ENCODE measurements around the gene AARS2. TPM values are rescaled to one million over a fixed set of nuclear protein-coding genes. Genes with fewer than 3 reads are reported as not detected.
"Not testable (repeated sequence)": the region's sequence is repeated elsewhere in the genome, so short reads cannot be mapped to it uniquely, and the experiment has no call there.

The AARS2 gene
- total and polyA plus RNA-seq, 11 donors = 4.1 to 9.8 (median 7.6) TPM

DNA sequence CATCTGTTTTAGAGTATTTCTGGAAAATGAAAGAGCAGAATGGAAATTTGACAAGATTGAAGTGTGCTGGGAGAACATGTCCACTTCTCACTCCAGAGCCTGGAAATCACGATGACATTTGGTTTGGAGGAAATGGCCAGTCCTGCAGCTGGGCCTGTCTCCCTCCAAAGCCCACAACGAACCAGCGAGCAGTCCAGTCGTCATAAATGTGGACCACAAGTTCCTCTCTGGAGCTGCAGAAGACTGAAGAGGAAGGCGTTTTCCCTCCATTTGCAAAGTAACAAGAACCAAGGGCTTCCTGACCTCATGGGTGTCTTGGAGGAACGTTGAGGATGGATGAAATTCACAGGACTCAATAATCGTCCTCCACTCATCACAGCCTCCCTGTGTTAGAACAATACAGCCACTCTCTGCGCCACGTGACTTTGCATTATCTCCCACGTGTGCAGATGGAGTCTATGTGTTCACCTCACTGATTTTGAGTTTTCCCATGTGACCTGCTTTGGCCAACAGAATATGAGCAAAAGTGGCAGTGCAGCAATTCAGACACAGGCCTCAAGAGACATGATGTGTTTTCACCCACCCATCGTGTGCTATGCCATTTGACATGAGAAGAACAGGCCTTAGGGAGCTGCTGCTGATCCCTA lies 20.2 kb upstream of the AARS2 start:
- intact Hi-C loops (cut with DNase I) = loop anchor here in 5 of 10 donors (10.0 kb wide), 4 partner anchors 159 to 229 kb away; partner anchors contain the start of gene CAPN11 (in 1 of the 5)
- H3K27ac ChIP-seq = no peak overlapping the region
- no peaks in the 10 kb centered on the region for H3K9me3 ChIP-seq
- DNase-seq (no peak), ATAC-seq (peak in 2 of 4 donors; percentile 15 to 59)
- H3K36me3 ChIP-seq = no peaks in the 10 kb centered on the region
- H3K27me3 ChIP-seq = peaks cover 0 to 36% (median 10%) of the 10 kb centered on the region in 9 donors
- 73 to 79% (median 77%) methylated on average over 11 of the region's 11 CpGs for WGBS, 4 donors
- no peak overlapping the region for H3K4me3 ChIP-seq
- TF ChIP-seq POLR2A (IDR thresholded peaks at IDR 0.05) = no peak
- TF ChIP-seq, protein P1, sequence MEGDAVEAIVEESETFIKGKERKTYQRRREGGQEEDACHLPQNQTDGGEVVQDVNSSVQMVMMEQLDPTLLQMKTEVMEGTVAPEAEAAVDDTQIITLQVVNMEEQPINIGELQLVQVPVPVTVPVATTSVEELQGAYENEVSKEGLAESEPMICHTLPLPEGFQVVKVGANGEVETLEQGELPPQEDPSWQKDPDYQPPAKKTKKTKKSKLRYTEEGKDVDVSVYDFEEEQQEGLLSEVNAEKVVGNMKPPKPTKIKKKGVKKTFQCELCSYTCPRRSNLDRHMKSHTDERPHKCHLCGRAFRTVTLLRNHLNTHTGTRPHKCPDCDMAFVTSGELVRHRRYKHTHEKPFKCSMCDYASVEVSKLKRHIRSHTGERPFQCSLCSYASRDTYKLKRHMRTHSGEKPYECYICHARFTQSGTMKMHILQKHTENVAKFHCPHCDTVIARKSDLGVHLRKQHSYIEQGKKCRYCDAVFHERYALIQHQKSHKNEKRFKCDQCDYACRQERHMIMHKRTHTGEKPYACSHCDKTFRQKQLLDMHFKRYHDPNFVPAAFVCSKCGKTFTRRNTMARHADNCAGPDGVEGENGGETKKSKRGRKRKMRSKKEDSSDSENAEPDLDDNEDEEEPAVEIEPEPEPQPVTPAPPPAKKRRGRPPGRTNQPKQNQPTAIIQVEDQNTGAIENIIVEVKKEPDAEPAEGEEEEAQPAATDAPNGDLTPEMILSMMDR (IDR thresholded peaks at IDR 0.05) = no peak
- H3K4me1 ChIP-seq = no peaks in the 10 kb centered on the region

DNA sequence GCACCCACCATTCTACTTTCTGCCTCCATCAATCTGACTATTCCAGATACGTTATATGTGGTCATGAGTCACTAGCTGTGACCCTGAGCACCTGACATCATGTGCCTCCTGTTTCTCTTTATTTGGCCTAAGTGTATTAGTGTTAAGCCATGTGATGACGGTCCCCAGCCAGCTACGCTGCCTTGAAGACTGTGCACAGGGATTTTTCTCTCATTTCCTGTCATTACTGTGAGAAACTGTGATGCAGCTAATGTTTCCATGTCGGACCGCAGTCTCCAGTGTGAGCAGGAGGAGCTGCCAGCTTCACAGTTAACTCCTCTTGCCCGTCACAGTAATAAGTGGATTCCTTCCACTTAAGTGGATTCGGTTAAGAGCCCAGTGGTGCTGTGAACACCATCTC lies 19.4 kb upstream of the AARS2 start:
- no peaks in the 10 kb centered on the region for H3K9me3 ChIP-seq
- intact Hi-C loops (cut with DNase I) = loop anchor here in 5 of 10 donors (10.0 kb wide), 4 partner anchors 158 to 228 kb away; partner anchors contain the start of gene CAPN11 (in 1 of the 5)

DNA sequence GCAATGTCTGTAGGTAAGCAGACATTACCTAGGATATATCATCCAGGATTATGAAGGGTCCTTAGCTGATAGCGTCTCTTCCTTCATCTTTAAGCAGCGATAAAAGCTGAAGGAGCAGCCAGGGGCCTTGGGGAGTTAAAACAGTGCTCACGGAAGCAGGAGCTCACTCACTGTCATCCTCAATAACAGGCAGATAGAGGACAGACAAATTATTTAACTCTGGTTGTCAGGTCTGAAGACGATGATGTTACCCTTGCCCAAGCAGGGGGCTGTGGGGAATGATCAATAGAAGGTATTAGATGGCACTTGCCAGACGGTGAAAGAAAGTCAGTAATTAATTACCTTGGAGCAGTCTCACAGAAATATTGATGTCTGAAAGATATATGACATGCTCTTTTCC lies 16.7 kb upstream of the AARS2 start:
- ATAC-seq (no peak), DNase-seq (no peak)
- TF ChIP-seq, protein P1 (IDR thresholded peaks at IDR 0.05) = no peak
- TF ChIP-seq POLR2A (IDR thresholded peaks at IDR 0.05) = no peak
- H3K4me1 ChIP-seq = no peaks in the 10 kb centered on the region
- H3K27me3 ChIP-seq = peaks cover 0 to 47% (median 10%) of the 10 kb centered on the region in 9 donors
- 67 to 71% (median 69%) methylated on average over 5 of the region's 5 CpGs for WGBS, 4 donors
- no peaks in the 10 kb centered on the region for H3K36me3 ChIP-seq
- no peak overlapping the region for H3K4me3 ChIP-seq
- no peak overlapping the region for H3K27ac ChIP-seq
- intact Hi-C loops (cut with DNase I) = loop anchor here in 5 of 10 donors (10.0 kb wide), 4 partner anchors 155 to 225 kb away; partner anchors contain the start of gene CAPN11 (in 1 of the 5)
- no peaks in the 10 kb centered on the region for H3K9me3 ChIP-seq

More for the DNA sequence above, 19.4 kb upstream of the AARS2 start:
- H3K4me1 ChIP-seq = no peaks in the 10 kb centered on the region
- DNase-seq = no peak
- H3K36me3 ChIP-seq = no peaks in the 10 kb centered on the region
- ATAC-seq = no peak
- 44 to 53% (median 48%) methylated on average over 7 of the region's 7 CpGs for WGBS, 4 donors
- H3K27me3 ChIP-seq = peaks cover 0 to 42% (median 10%) of the 10 kb centered on the region in 9 donors
- H3K27ac ChIP-seq = no peak overlapping the region
- H3K4me3 ChIP-seq = no peak overlapping the region
- TF ChIP-seq, protein P1 (IDR thresholded peaks at IDR 0.05) = no peak
- no peak for TF ChIP-seq POLR2A (IDR thresholded peaks at IDR 0.05)

DNA sequence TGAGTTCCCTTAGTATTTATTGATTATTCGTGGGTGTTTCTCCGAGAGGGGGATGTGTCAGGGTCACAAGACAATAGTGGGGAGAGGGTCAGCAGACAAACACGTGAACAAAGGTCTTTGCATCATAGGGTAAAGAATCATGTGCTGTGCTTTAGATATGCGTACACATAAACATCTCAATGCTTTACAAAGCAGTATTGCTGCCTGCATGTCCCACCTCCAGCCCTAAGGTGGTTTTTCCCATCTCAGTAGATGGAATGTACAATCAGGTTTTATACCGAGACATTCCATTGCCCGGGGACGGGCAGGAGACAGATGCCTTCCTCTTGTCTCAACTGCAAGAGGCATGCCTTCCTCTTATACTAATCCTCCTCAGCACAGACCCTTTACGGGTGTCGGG lies 15.1 kb upstream of the AARS2 start:
- 30 to 39% (median 34%) methylated on average over 7 of the region's 9 CpGs for WGBS, 4 donors
- DNase-seq; H3K36me3 ChIP-seq; intact Hi-C loops (cut with DNase I); ATAC-seq; H3K4me3 ChIP-seq; H3K4me1 ChIP-seq; H3K9me3 ChIP-seq; H3K27ac ChIP-seq: not testable (repeated sequence)
- H3K27me3 ChIP-seq = peaks cover 0 to 47% (median 10%) of the 10 kb centered on the region in 9 donors
